Astrocyte of the hippocampus (primary cell): Measurements from ENCODE around the gene FIBCD1.

Source experiments
- DNase-seq: peaks from one replicate; pipeline ENCODE4 v3.0.0; 2011; ENCODE audit warnings: low read depth, low spot score

FIBCD1 gene

GRCh38 chr9:130908146-130908877 lies 30.7 kb downstream of the FIBCD1 start:
- DNase-seq = no peak

- DNase-seq = no peak
Observed at GRCh38 chr9:130906735-130907416, 32.2 kb downstream of the FIBCD1 start.

GRCh38 chr9:130905902-130906734 lies 32.9 kb downstream of the FIBCD1 start:
- no peak for DNase-seq

DNA sequence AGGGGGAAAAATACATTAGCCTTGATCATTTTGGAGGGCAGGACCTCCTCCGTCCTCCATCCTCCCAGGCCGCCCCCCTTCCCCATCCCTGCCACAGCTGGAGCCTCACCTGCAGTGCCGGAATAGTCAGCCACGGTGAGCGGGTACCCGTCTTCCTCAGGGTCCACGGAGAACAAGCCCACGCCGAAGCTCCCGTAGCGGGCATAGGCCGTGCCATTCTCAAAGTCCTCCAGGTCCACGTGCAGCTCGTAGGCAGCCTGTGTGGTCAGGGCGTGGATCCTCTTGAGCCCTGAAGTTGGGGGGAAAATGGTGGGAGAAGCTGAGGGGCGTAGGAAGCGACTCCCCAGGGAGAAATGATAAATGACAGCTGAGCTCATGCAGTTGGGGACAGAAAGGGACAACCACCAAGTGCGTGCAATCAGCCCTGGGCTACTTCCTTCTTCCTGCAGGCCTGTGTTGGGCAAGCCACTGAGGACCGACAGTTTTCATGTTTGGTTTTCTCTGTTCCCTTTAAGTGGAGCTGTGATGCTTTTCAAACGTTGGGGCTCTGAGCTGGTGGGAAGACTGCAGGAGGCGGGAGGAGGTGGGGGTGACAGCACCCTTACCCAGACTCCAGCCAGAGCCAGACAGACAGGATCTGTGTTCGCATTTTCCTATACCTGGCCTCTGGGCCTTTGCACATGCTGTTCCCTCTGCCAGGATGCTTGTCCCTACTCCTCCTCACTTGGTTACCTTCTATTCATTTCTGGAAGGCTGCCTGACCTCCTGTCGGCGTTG lies 33.7 kb downstream of the FIBCD1 start:
- DNase-seq = no peak

DNA sequence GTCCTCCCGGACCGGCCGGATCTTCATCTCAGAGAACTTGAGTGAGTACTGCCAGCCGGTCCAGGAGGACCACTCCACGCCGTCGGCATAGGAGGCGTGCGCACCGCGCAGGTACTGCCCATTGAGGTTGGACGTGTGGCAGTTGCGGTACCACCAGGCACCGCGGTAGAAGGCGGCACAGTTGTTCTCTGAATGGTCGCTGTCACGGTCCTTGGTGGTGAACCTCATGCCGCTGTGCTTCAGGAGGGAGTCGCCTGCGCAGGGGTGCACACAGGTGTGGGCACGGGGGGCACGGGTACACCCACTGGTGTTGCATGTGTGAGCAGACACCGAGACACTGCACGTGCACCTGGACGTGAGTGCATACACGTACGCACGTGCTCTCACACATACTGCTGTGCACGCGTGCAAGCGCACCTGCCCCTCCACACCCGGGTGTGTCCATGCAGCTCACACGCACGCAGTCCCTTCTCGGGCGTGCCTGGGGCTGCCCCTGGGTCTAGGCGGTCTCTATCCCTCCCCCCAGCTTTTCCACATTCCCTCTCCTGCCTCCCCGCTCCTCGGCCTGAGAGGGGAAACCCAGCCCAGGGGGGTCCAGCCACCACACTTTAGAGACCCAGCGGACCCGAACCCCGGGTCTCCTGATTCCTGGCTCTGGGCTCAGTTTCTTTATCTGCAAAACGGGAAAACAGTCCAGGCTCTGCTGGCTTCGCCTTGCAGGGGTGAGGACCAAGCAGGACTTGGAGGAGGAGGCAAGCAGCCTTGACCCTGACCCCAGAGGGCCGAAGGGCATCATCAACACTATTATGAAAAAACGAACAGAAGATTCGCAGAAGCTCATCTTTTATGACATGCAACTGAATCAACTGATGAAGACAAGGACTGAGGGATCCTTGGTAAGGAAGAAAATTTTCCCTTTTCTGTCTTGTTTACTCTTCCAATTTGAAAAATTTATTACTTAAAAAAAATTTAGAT lies 34.7 kb downstream of the FIBCD1 start:
- no peak for DNase-seq

GRCh38 chr9:130903194-130904069 lies 35.6 kb downstream of the FIBCD1 start:
- no peak for DNase-seq

DNA sequence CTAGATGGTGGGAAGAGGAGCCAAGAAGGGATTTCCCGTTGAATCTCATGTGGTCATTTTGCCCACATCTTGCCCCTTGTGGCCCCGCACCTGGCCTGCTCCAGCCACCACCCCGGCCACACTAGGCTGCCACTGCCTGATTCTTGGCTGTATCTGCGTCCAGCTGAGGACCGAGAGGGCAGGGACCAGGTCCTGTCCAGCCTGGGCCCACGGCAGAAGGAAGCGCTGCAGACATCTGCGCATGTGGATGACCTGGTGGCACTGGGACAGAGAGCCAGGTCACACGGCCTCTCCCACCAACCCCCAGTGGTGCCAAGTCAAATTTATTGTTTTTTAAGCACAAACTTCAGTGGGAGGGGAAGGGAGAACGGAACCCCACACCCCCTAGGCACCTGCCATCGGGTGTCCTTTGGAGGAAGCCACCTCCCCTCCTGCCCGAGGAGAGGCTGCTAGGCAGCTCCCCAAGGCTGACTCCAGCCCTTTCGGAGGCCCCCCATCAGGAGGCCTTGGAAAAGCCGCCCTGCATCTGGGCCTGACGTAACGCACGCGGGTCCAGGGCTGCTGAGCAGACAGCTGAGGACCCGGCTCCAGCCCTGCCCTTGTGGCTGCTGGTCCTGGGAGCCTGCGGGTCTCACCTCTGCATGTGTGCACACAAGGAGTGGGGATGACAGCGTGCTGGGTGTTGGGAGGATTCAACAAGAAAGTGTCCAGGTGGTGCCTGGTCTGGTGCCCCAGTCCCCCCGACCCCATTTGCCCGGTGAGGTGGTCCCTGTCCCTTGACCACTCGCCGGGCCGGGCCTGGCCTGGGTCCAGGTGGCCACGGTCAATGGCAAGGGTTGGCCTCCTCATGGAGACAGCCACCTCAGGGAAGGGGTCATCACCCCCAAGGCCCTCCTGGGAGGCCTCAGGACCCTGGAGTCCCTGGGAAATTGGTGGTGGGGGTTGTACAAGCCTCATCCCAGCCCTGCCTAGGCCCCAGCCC lies 36.6 kb downstream of the FIBCD1 start:
- DNase-seq = no peak

- DNase-seq = no peak
Observed at GRCh38 chr9:130901498-130902203, 37.4 kb downstream of the FIBCD1 start.

DNA sequence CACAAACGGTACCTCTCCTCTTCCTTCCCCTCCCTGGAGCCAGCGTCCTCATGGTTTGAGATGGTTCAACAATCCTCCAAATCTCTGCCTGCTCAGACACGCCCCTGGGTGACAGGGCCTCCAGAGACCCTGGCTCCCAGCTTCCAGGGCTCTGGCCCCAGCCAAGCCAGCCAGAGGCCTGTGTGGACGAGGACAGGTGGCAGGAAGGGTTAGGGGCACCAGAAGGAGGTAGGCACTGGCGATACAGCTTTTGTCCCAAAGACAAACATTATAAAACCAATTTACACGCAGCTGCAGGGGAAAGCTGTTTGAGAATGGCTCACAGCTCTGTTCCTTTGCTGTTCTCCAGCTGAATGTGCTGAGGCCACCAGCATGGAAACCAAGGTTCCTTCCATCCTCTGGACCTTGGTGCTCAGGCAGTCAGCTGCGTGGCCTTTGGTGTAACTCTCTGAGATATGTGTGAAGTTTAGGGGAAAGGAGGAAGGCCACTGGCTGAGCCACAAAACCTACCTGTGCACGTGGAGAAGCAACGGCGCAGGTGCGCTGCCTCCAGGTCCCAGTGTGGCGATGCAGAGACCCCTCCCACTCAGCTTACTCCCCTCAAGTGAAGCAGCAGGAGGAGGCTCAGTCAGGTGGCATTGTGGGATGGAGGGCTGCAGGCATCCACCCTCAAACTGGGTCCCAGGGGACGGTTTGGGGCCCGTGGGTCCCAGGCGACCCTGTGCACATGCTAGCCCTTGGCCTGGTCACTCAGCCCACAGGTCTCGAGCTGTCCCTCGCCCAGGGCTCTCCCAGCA lies 38.1 kb downstream of the FIBCD1 start:
- no peak for DNase-seq

GRCh38 chr9:130899051-130899748 lies 39.8 kb downstream of the FIBCD1 start:
- no peak for DNase-seq

DNA sequence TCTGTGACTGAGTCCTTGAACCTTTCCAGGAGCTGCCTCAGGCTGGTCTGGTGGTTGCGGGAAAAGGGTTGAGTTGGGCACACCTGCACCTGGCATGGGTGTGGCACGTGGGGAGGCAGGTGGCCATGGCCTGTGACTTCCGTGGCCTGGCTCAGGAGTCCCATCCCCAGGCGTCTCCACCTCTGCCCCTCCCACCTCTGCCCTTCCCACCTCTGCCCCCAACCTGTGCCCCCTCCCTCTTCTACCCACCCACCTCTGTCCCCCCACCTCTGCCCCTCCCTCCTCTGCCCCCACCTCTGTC lies 40.5 kb downstream of the FIBCD1 start:
- no peak for DNase-seq

GRCh38 chr9:130897848-130898551 lies 41.0 kb downstream of the FIBCD1 start:
- no peak for DNase-seq

GRCh38 chr9:130897105-130897751 lies 41.8 kb downstream of the FIBCD1 start:
- DNase-seq = no peak

GRCh38 chr9:130896233-130897014 lies 42.6 kb downstream of the FIBCD1 start, which contains the start of gene QRFP:
Gene QRFP, minus strand, starts transcription at chr9:130896812. Its CDS starts 2,974 bp downstream, at chr9:130893838.
- DNase-seq = no peak
